HG03060 (cell line): ENCODE data around the gene TTLL1.
"Not testable (repeated sequence)": the region's sequence is repeated elsewhere in the genome, so short reads cannot be mapped to it uniquely, and the experiment has no call there.

Source experiments
- ATAC-seq: cut with Tn5 transposase; IDR thresholded peaks from one replicate; pipeline ENCODE4 v1.9.1; 2021; ENCODE audit warnings: low read depth, moderate number of reproducible peaks; ENCODE audit not compliant: unreplicated experiment

TTLL1 gene

GRCh38 chr22:43078522-43078921, 10.7 kb downstream of the TTLL1 start:
- no peak for ATAC-seq

GRCh38 chr22:43077121-43077877, 11.9 kb downstream of the TTLL1 start:
- ATAC-seq, result no peak

- no peak for ATAC-seq
These were observed 22.3 kb downstream of the TTLL1 start for GRCh38 chr22:43066844-43067385.

- ATAC-seq, result no peak
These were observed 23.1 kb downstream of the TTLL1 start for GRCh38 chr22:43066134-43066533.

GRCh38 chr22:43060183-43060582, 29.0 kb downstream of the TTLL1 start:
- ATAC-seq, result no peak

- no peak for ATAC-seq
These were observed 31.6 kb downstream of the TTLL1 start for GRCh38 chr22:43057641-43058040.

- ATAC-seq, result no peak
These were observed 36.0 kb downstream of the TTLL1 start for GRCh38 chr22:43053176-43053575.

GRCh38 chr22:43050995-43051394, 38.2 kb downstream of the TTLL1 start:
- ATAC-seq, result no peak

- no peak for ATAC-seq
These were observed 41.6 kb downstream of the TTLL1 start for GRCh38 chr22:43047605-43048004.

GRCh38 chr22:43044290-43044712, 44.9 kb downstream of the TTLL1 start:
- ATAC-seq, result no peak

- ATAC-seq, result no peak
These were observed 47.0 kb downstream of the TTLL1 start for GRCh38 chr22:43042101-43042780.

- no peak for ATAC-seq
These were observed 49.4 kb downstream of the TTLL1 start for GRCh38 chr22:43039800-43040199.

- ATAC-seq, result no peak
These were observed 50.9 kb downstream of the TTLL1 start for GRCh38 chr22:43038325-43038724.

- ATAC-seq, result no peak
These were observed 52.8 kb downstream of the TTLL1 start for GRCh38 chr22:43036282-43036829.

GRCh38 chr22:43035250-43035649, 53.9 kb downstream of the TTLL1 start:
- ATAC-seq, result no peak

- ATAC-seq, result no peak
These were observed 57.6 kb downstream of the TTLL1 start for GRCh38 chr22:43031617-43032016.

- no peak for ATAC-seq
These were observed 70.6 kb downstream of the TTLL1 start for GRCh38 chr22:43018615-43019014.

GRCh38 chr22:43017525-43018460, 71.4 kb downstream of the TTLL1 start:
- no peak for ATAC-seq

- not testable (repeated sequence) for ATAC-seq
These were observed 73.0 kb downstream of the TTLL1 start for GRCh38 chr22:43016150-43016549.

GRCh38 chr22:43015677-43016042, 73.5 kb downstream of the TTLL1 start:
- no peak for ATAC-seq
